IMR-90 (cell line): ENCODE data around the gene FREM3.

Source experiments
- BHLHE40 ChIP-seq: fragments of 150-350 bp; IDR thresholded peaks from 2 replicates; pipeline ENCODE4 v1.6.1; 2016; ENCODE audit warnings: mild to moderate bottlenecking, low read depth, low read length
- CTCF ChIP-seq: conservative IDR thresholded peaks from 2 replicates; pipeline ENCODE4 v1.5.1; 2012; ENCODE audit warnings: mild to moderate bottlenecking, low read depth, low read length, improper control_type of control experiment
- ELK1 ChIP-seq: fragments of 150-350 bp; IDR thresholded peaks from 2 replicates; pipeline ENCODE4 v1.6.1; 2016; ENCODE audit warnings: low read depth, mild to moderate bottlenecking, low read length, moderate library complexity, borderline replicate concordance
- MAFK ChIP-seq: IDR thresholded peaks from 2 replicates; pipeline ENCODE4 v1.6.1; 2012; ENCODE audit warnings: low read depth, low read length, improper control_type of control experiment
- MXI1 ChIP-seq: IDR thresholded peaks from 2 replicates; pipeline ENCODE4 v1.6.1; 2012; ENCODE audit warnings: low read depth, mild to moderate bottlenecking, low read length, moderate library complexity, borderline replicate concordance
- POLR2A ChIP-seq: IDR thresholded peaks from 2 replicates; pipeline ENCODE4 v1.6.1; 2012; ENCODE audit warnings: mild to moderate bottlenecking, low read depth, low read length
- RAD21 ChIP-seq: IDR thresholded peaks from 2 replicates; pipeline ENCODE4 v1.6.1; 2012; ENCODE audit warnings: low read length, improper control_type of control experiment
- RCOR1 ChIP-seq: IDR thresholded peaks from 2 replicates; pipeline ENCODE4 v1.6.1; 2012; ENCODE audit warnings: mild to moderate bottlenecking, low read length, improper control_type of control experiment; ENCODE audit not compliant: insufficient replicate concordance
- RFX5 ChIP-seq: IDR thresholded peaks from 2 replicates; pipeline ENCODE4 v1.8.0; 2012; ENCODE audit warnings: low read depth, mild to moderate bottlenecking, low read length, moderate library complexity
- SMC3 ChIP-seq: fragments of 150-350 bp; IDR thresholded peaks from 2 replicates; pipeline ENCODE4 v1.6.1; 2016; ENCODE audit warnings: low read depth, mild to moderate bottlenecking, antibody characterized with exemption, low read length, moderate library complexity
- USF2 ChIP-seq: fragments of 150-350 bp; IDR thresholded peaks from 2 replicates; pipeline ENCODE4 v1.6.1; 2017; ENCODE audit warnings: mild to moderate bottlenecking, antibody characterized with exemption, low read length, low read depth

- TF ChIP-seq CTCF (no peak), ELK1 (no peak), SMC3 (no peak), POLR2A (no peak), RFX5 (no peak), RCOR1 (no peak), MXI1 (no peak), BHLHE40 (no peak), MAFK (no peak), RAD21 (no peak), USF2 (no peak)
Observed at GRCh38 chr4:143701365-143701764, 890 bp upstream of the FREM3 start.
